Measurements from ENCODE around the gene DLG5.

Gene DLG5

GRCh38 chr10:77865580-77866324 is 60.8 kb downstream of the DLG5 start:
- no peak for DNase-seq

- DNase-seq: no peak
Observed at GRCh38 chr10:77864151-77864851, 62.3 kb downstream of the DLG5 start.

- no peak for DNase-seq
Observed at GRCh38 chr10:77863446-77863845, 63.1 kb downstream of the DLG5 start.

- DNase-seq: no peak
Observed at GRCh38 chr10:77862595-77862994, 64.0 kb downstream of the DLG5 start.

GRCh38 chr10:77861366-77861765 is 65.2 kb downstream of the DLG5 start:
- peak; percentile 66 for DNase-seq

GRCh38 chr10:77859865-77860282 is 66.7 kb downstream of the DLG5 start:
- no peak for DNase-seq

- no peak for DNase-seq
Observed at GRCh38 chr10:77859200-77859864, 67.2 kb downstream of the DLG5 start.

- no peak for DNase-seq
Observed at GRCh38 chr10:77857272-77857671, 69.3 kb downstream of the DLG5 start.

- DNase-seq: no peak
Observed at GRCh38 chr10:77856566-77856965, 70.0 kb downstream of the DLG5 start.

GRCh38 chr10:77855404-77856155 is 71.0 kb downstream of the DLG5 start:
- no peak for DNase-seq

GRCh38 chr10:77854115-77854514 is 72.4 kb downstream of the DLG5 start:
- no peak for DNase-seq

- no peak for DNase-seq
Observed at GRCh38 chr10:77853256-77853655, 73.3 kb downstream of the DLG5 start.

GRCh38 chr10:77850620-77851231 is 75.8 kb downstream of the DLG5 start:
- DNase-seq: no peak

- DNase-seq: no peak
Observed at GRCh38 chr10:77849039-77849664, 77.4 kb downstream of the DLG5 start.

- DNase-seq: peak; percentile 54
Observed at GRCh38 chr10:77846718-77847311, 79.7 kb downstream of the DLG5 start.

GRCh38 chr10:77845451-77845850 is 81.1 kb downstream of the DLG5 start:
- no peak for DNase-seq

- DNase-seq: no peak
Observed at GRCh38 chr10:77844713-77845445, 81.7 kb downstream of the DLG5 start.

- no peak for DNase-seq
Observed at GRCh38 chr10:77844177-77844576, 82.4 kb downstream of the DLG5 start.

GRCh38 chr10:77843264-77843663 is 83.3 kb downstream of the DLG5 start:
- DNase-seq: no peak

- no peak for DNase-seq
Observed at GRCh38 chr10:77842652-77843212, 83.8 kb downstream of the DLG5 start.
